Epidermal melanocyte (primary cell): ENCODE results near the gene YPEL1.
"Not testable (repeated sequence)": the region's sequence is repeated elsewhere in the genome, so short reads cannot be mapped to it uniquely, and the experiment has no call there.

Experiments used
- DNase-seq: peaks from one replicate; pipeline ENCODE4 v3.0.0; 2011; ENCODE audit warnings: low spot score; ENCODE audit not compliant: insufficient read length

YPEL1 gene

GRCh38 chr22:21684492-21685163 lies 51.0 kb downstream of the YPEL1 start:
- DNase-seq = no peak

GRCh38 chr22:21683401-21683811 lies 52.2 kb downstream of the YPEL1 start:
- DNase-seq = no peak

- DNase-seq = no peak
These were observed 53.0 kb downstream of the YPEL1 start for GRCh38 chr22:21682385-21683175.

- no peak for DNase-seq
These were observed 53.8 kb downstream of the YPEL1 start for GRCh38 chr22:21681566-21682370.

- no peak for DNase-seq
These were observed 54.6 kb downstream of the YPEL1 start for GRCh38 chr22:21680830-21681565.

- no peak for DNase-seq
These were observed 56.2 kb downstream of the YPEL1 start for GRCh38 chr22:21679383-21679782.

- DNase-seq = not testable (repeated sequence)
These were observed 56.8 kb downstream of the YPEL1 start for GRCh38 chr22:21678842-21679241.

- DNase-seq = no peak
These were observed 57.8 kb downstream of the YPEL1 start for GRCh38 chr22:21677606-21678443.

GRCh38 chr22:21674638-21675245 lies 60.9 kb downstream of the YPEL1 start:
- no peak for DNase-seq

- no peak for DNase-seq
These were observed 61.9 kb downstream of the YPEL1 start for GRCh38 chr22:21673534-21674321.

GRCh38 chr22:21672107-21672629 lies 63.4 kb downstream of the YPEL1 start:
- no peak for DNase-seq

GRCh38 chr22:21669026-21669425 lies 66.6 kb downstream of the YPEL1 start:
- DNase-seq = no peak

- no peak for DNase-seq
These were observed 68.8 kb downstream of the YPEL1 start for GRCh38 chr22:21666786-21667185.

GRCh38 chr22:21665047-21665851 lies 70.3 kb downstream of the YPEL1 start:
- DNase-seq = no peak

- no peak for DNase-seq
These were observed 71.9 kb downstream of the YPEL1 start for GRCh38 chr22:21663738-21664137.

GRCh38 chr22:21661991-21662390 lies 73.6 kb downstream of the YPEL1 start:
- no peak for DNase-seq

- DNase-seq = no peak
These were observed 74.7 kb downstream of the YPEL1 start for GRCh38 chr22:21660904-21661303.

GRCh38 chr22:21659864-21660525 lies 75.6 kb downstream of the YPEL1 start:
- no peak for DNase-seq
